Measurements from ENCODE around the gene ATP8B4.

Gene ATP8B4

GRCh38 chr15:49824775-49825099 lies 294.3 kb downstream of the ATP8B4 start:
- H3K27ac ChIP-seq (ENCODE audit: low read depth, low read length), result no peak overlapping the region
- H3K4me3 ChIP-seq (ENCODE audit: low read depth, low read length), result no peak overlapping the region
- H3K9ac ChIP-seq (ENCODE audit: low read length), result no peak overlapping the region
- no peaks in the 10 kb centered on the region for H3K27me3 ChIP-seq (ENCODE audit: control insufficient read depth, insufficient read depth, low read length)
- no peaks in the 10 kb centered on the region for H3K9me3 ChIP-seq (ENCODE audit: control insufficient read depth, insufficient read depth, low read depth, low read length)
- H3K36me3 ChIP-seq (ENCODE audit: control insufficient read depth, insufficient read depth, low read length), result no peaks in the 10 kb centered on the region
- no peaks in the 10 kb centered on the region for H3K4me1 ChIP-seq (ENCODE audit: control insufficient read depth, insufficient read depth, low read length)

- H3K4me3 ChIP-seq (ENCODE audit: low read depth, low read length), result no peak overlapping the region
- no peaks in the 10 kb centered on the region for H3K9me3 ChIP-seq (ENCODE audit: control insufficient read depth, insufficient read depth, low read depth, low read length)
- H3K27me3 ChIP-seq (ENCODE audit: control insufficient read depth, insufficient read depth, low read length), result no peaks in the 10 kb centered on the region
- H3K27ac ChIP-seq (ENCODE audit: low read depth, low read length), result no peak overlapping the region
- H3K9ac ChIP-seq (ENCODE audit: low read length), result no peak overlapping the region
- no peaks in the 10 kb centered on the region for H3K4me1 ChIP-seq (ENCODE audit: control insufficient read depth, insufficient read depth, low read length)
- H3K36me3 ChIP-seq (ENCODE audit: control insufficient read depth, insufficient read depth, low read length), result no peaks in the 10 kb centered on the region
Observed at GRCh38 chr15:49823987-49824774, 294.9 kb downstream of the ATP8B4 start.

- H3K27me3 ChIP-seq (ENCODE audit: control insufficient read depth, insufficient read depth, low read length), result no peaks in the 10 kb centered on the region
- no peak overlapping the region for H3K27ac ChIP-seq (ENCODE audit: low read depth, low read length)
- H3K36me3 ChIP-seq (ENCODE audit: control insufficient read depth, insufficient read depth, low read length), result no peaks in the 10 kb centered on the region
- H3K4me3 ChIP-seq (ENCODE audit: low read depth, low read length), result no peak overlapping the region
- H3K9ac ChIP-seq (ENCODE audit: low read length), result no peak overlapping the region
- no peaks in the 10 kb centered on the region for H3K4me1 ChIP-seq (ENCODE audit: control insufficient read depth, insufficient read depth, low read length)
- H3K9me3 ChIP-seq (ENCODE audit: control insufficient read depth, insufficient read depth, low read depth, low read length), result no peaks in the 10 kb centered on the region
Observed at GRCh38 chr15:49817100-49817499, 301.9 kb downstream of the ATP8B4 start.

- Histone ChIP-seq H3K36me3 (ENCODE audit: control insufficient read depth, insufficient read depth, low read length) (no peaks in the 10 kb centered on the region), H3K4me3 (ENCODE audit: low read depth, low read length) (no peak overlapping the region), H3K9me3 (ENCODE audit: control insufficient read depth, insufficient read depth, low read depth, low read length) (no peaks in the 10 kb centered on the region), H3K27me3 (ENCODE audit: control insufficient read depth, insufficient read depth, low read length) (no peaks in the 10 kb centered on the region), H3K4me1 (ENCODE audit: control insufficient read depth, insufficient read depth, low read length) (no peaks in the 10 kb centered on the region), H3K27ac (ENCODE audit: low read depth, low read length) (no peak overlapping the region), H3K9ac (ENCODE audit: low read length) (no peak overlapping the region)
Observed at GRCh38 chr15:49815950-49816349, 303.1 kb downstream of the ATP8B4 start.

- H3K9me3 ChIP-seq (ENCODE audit: control insufficient read depth, insufficient read depth, low read depth, low read length), result no peaks in the 10 kb centered on the region
- H3K4me3 ChIP-seq (ENCODE audit: low read depth, low read length), result no peak overlapping the region
- no peaks in the 10 kb centered on the region for H3K36me3 ChIP-seq (ENCODE audit: control insufficient read depth, insufficient read depth, low read length)
Observed at GRCh38 chr15:49815526-49815925, 303.5 kb downstream of the ATP8B4 start.

GRCh38 chr15:49814709-49815108 lies 304.3 kb downstream of the ATP8B4 start:
- H3K4me1 ChIP-seq (ENCODE audit: control insufficient read depth, insufficient read depth, low read length), result 0 out of 2 replicates have a peak, but pooled peaks cover 2% of the 10 kb centered on the region
- H3K4me3 ChIP-seq (ENCODE audit: low read depth, low read length), result no peak overlapping the region
- no peak overlapping the region for H3K27ac ChIP-seq (ENCODE audit: low read depth, low read length)
- H3K9me3 ChIP-seq (ENCODE audit: control insufficient read depth, insufficient read depth, low read depth, low read length), result no peaks in the 10 kb centered on the region
- H3K27me3 ChIP-seq (ENCODE audit: control insufficient read depth, insufficient read depth, low read length), result no peaks in the 10 kb centered on the region
- no peak overlapping the region for H3K9ac ChIP-seq (ENCODE audit: low read length)
- no peaks in the 10 kb centered on the region for H3K36me3 ChIP-seq (ENCODE audit: control insufficient read depth, insufficient read depth, low read length)

More at GRCh38 chr15:49815526-49815925, 303.5 kb downstream of the ATP8B4 start:
- H3K4me1 ChIP-seq (ENCODE audit: control insufficient read depth, insufficient read depth, low read length), result no peaks in the 10 kb centered on the region
- no peak overlapping the region for H3K9ac ChIP-seq (ENCODE audit: low read length)
- H3K27ac ChIP-seq (ENCODE audit: low read depth, low read length), result no peak overlapping the region
- no peaks in the 10 kb centered on the region for H3K27me3 ChIP-seq (ENCODE audit: control insufficient read depth, insufficient read depth, low read length)

- Histone ChIP-seq H3K27me3 (ENCODE audit: control insufficient read depth, insufficient read depth, low read length) (no peaks in the 10 kb centered on the region), H3K9ac (ENCODE audit: low read length) (no peak overlapping the region), H3K4me3 (ENCODE audit: low read depth, low read length) (no peak overlapping the region), H3K36me3 (ENCODE audit: control insufficient read depth, insufficient read depth, low read length) (no peaks in the 10 kb centered on the region), H3K9me3 (ENCODE audit: control insufficient read depth, insufficient read depth, low read depth, low read length) (no peaks in the 10 kb centered on the region), H3K4me1 (ENCODE audit: control insufficient read depth, insufficient read depth, low read length) (0 out of 2 replicates have a peak, but pooled peaks cover 3% of the 10 kb centered on the region), H3K27ac (ENCODE audit: low read depth, low read length) (no peak overlapping the region)
Observed at GRCh38 chr15:49813625-49814024, 305.4 kb downstream of the ATP8B4 start.

GRCh38 chr15:49810720-49811119 lies 308.3 kb downstream of the ATP8B4 start:
- 0 out of 2 replicates have a peak, but pooled peaks cover 3% of the 10 kb centered on the region for H3K4me1 ChIP-seq (ENCODE audit: control insufficient read depth, insufficient read depth, low read length)
- H3K9me3 ChIP-seq (ENCODE audit: control insufficient read depth, insufficient read depth, low read depth, low read length), result no peaks in the 10 kb centered on the region
- H3K4me3 ChIP-seq (ENCODE audit: low read depth, low read length), result no peak overlapping the region
- H3K27ac ChIP-seq (ENCODE audit: low read depth, low read length), result no peak overlapping the region
- no peak overlapping the region for H3K9ac ChIP-seq (ENCODE audit: low read length)
- no peaks in the 10 kb centered on the region for H3K27me3 ChIP-seq (ENCODE audit: control insufficient read depth, insufficient read depth, low read length)
- no peaks in the 10 kb centered on the region for H3K36me3 ChIP-seq (ENCODE audit: control insufficient read depth, insufficient read depth, low read length)

- Histone ChIP-seq H3K9ac (ENCODE audit: low read length) (no peak overlapping the region), H3K27ac (ENCODE audit: low read depth, low read length) (no peak overlapping the region), H3K27me3 (ENCODE audit: control insufficient read depth, insufficient read depth, low read length) (no peaks in the 10 kb centered on the region), H3K36me3 (ENCODE audit: control insufficient read depth, insufficient read depth, low read length) (no peaks in the 10 kb centered on the region), H3K9me3 (ENCODE audit: control insufficient read depth, insufficient read depth, low read depth, low read length) (no peaks in the 10 kb centered on the region), H3K4me1 (ENCODE audit: control insufficient read depth, insufficient read depth, low read length) (0 out of 2 replicates have a peak, but pooled peaks cover 3% of the 10 kb centered on the region), H3K4me3 (ENCODE audit: low read depth, low read length) (no peak overlapping the region)
Observed at GRCh38 chr15:49809894-49810609, 309.0 kb downstream of the ATP8B4 start.

GRCh38 chr15:49808341-49808740 lies 310.7 kb downstream of the ATP8B4 start:
- H3K4me3 ChIP-seq (ENCODE audit: low read depth, low read length), result no peak overlapping the region
- no peaks in the 10 kb centered on the region for H3K27me3 ChIP-seq (ENCODE audit: control insufficient read depth, insufficient read depth, low read length)
- H3K9me3 ChIP-seq (ENCODE audit: control insufficient read depth, insufficient read depth, low read depth, low read length), result no peaks in the 10 kb centered on the region
- H3K36me3 ChIP-seq (ENCODE audit: control insufficient read depth, insufficient read depth, low read length), result no peaks in the 10 kb centered on the region
- H3K9ac ChIP-seq (ENCODE audit: low read length), result no peak overlapping the region
- H3K4me1 ChIP-seq (ENCODE audit: control insufficient read depth, insufficient read depth, low read length), result 0 out of 2 replicates have a peak, but pooled peaks cover 3% of the 10 kb centered on the region
- no peak overlapping the region for H3K27ac ChIP-seq (ENCODE audit: low read depth, low read length)
